KMS-11 (cell line): ENCODE measurements around the gene MSH3.
"Not testable (repeated sequence)": the region's sequence is repeated elsewhere in the genome, so short reads cannot be mapped to it uniquely, and the experiment has no call there.

Experiments used
- H2AFZ ChIP-seq: fragments of 200-600 bp; sonication (generic); 2 replicates; pipeline ENCODE4 v1.6.1; 2016; ENCODE audit warnings: antibody characterized with exemption, mixed run types, low read depth
- H3K27ac ChIP-seq: fragments of 200-600 bp; sonication (generic); 2 replicates; pipeline ENCODE4 v1.6.1; 2016; ENCODE audit warnings: mild to moderate bottlenecking, mixed run types
- H3K27me3 ChIP-seq: fragments of 200-600 bp; sonication (generic); 2 replicates; pipeline ENCODE4 v1.6.1; 2017; ENCODE audit warnings: mild to moderate bottlenecking, low read depth, mixed run types, moderate library complexity; ENCODE audit not compliant: insufficient read depth
- H3K36me3 ChIP-seq: fragments of 200-600 bp; sonication (generic); 2 replicates; pipeline ENCODE4 v1.6.1; 2017; ENCODE audit warnings: mild to moderate bottlenecking, mixed run types; ENCODE audit not compliant: insufficient read depth
- H3K4me1 ChIP-seq: fragments of 200-600 bp; sonication (generic); 2 replicates; pipeline ENCODE4 v1.6.1; 2016; ENCODE audit warnings: mild to moderate bottlenecking, low read depth, mixed run types; ENCODE audit not compliant: poor library complexity, severe bottlenecking
- H3K4me2 ChIP-seq: fragments of 200-600 bp; sonication (generic); 2 replicates; pipeline ENCODE4 v1.7.0; 2016; ENCODE audit warnings: mild to moderate bottlenecking, mixed run types
- H3K4me3 ChIP-seq: fragments of 200-600 bp; sonication (generic); IDR thresholded peaks from 2 replicates; pipeline ENCODE4 v1.6.1; 2017; ENCODE audit warnings: low read depth, low read length, mixed read lengths; ENCODE audit not compliant: insufficient read depth
- H3K79me2 ChIP-seq: fragments of 200-600 bp; sonication (generic); 2 replicates; pipeline ENCODE4 v1.6.1; 2016; ENCODE audit warnings: low read depth, mixed run types; ENCODE audit not compliant: insufficient read depth
- H3K9ac ChIP-seq: fragments of 200-600 bp; sonication (generic); 2 replicates; pipeline ENCODE4 v1.6.1; 2016; ENCODE audit warnings: mild to moderate bottlenecking, mixed run types
- H4K20me1 ChIP-seq: fragments of 200-600 bp; sonication (generic); 2 replicates; pipeline ENCODE4 v1.6.1; 2016; ENCODE audit warnings: mild to moderate bottlenecking, mixed run types; ENCODE audit not compliant: insufficient read depth
- CTCF ChIP-seq: fragments of 200-600 bp; sonication (generic); conservative IDR thresholded peaks from 2 replicates; pipeline ENCODE4 v1.6.1; 2017; ENCODE audit warnings: low read depth, mild to moderate bottlenecking, antibody characterized with exemption, low read length, moderate library complexity, mixed read lengths

MSH3 gene

GRCh38 chr5:80820685-80821084, 166.2 kb downstream of the MSH3 start:
- Histone ChIP-seq H2AFZ (no peak overlapping the region), H3K4me2 (no peak overlapping the region), H3K36me3 (no peaks in the 10 kb centered on the region), H4K20me1 (no peaks in the 10 kb centered on the region), H3K9ac (no peak overlapping the region), H3K4me1 (no peaks in the 10 kb centered on the region), H3K79me2 (no peaks in the 10 kb centered on the region), H3K4me3 (no peak overlapping the region), H3K27ac (no peak overlapping the region), H3K27me3 (no peaks in the 10 kb centered on the region)
- no peak for TF ChIP-seq CTCF

GRCh38 chr5:80822640-80823039, 168.2 kb downstream of the MSH3 start:
- Histone ChIP-seq H3K4me1 (no peaks in the 10 kb centered on the region), H3K36me3 (no peaks in the 10 kb centered on the region)
- TF ChIP-seq CTCF, result no peak

GRCh38 chr5:80824159-80824558, 169.7 kb downstream of the MSH3 start:
- not testable (repeated sequence) for H3K79me2 ChIP-seq, H3K36me3 ChIP-seq, H3K4me2 ChIP-seq, H4K20me1 ChIP-seq, H3K27me3 ChIP-seq, H3K27ac ChIP-seq, H3K9ac ChIP-seq, H3K4me1 ChIP-seq, H3K4me3 ChIP-seq, H2AFZ ChIP-seq

More at GRCh38 chr5:80822640-80823039, 168.2 kb downstream of the MSH3 start:
- H3K79me2 ChIP-seq, result no peaks in the 10 kb centered on the region
- no peak overlapping the region for H3K27ac ChIP-seq
- no peak overlapping the region for H2AFZ ChIP-seq
- H3K4me2 ChIP-seq, result no peak overlapping the region
- no peak overlapping the region for H3K9ac ChIP-seq
- no peaks in the 10 kb centered on the region for H4K20me1 ChIP-seq
- no peaks in the 10 kb centered on the region for H3K27me3 ChIP-seq
- no peak overlapping the region for H3K4me3 ChIP-seq

- no peaks in the 10 kb centered on the region for H3K4me1 ChIP-seq
Observed at GRCh38 chr5:80825786-80826460, 171.5 kb downstream of the MSH3 start.

More at GRCh38 chr5:80825786-80826460, 171.5 kb downstream of the MSH3 start:
- TF ChIP-seq CTCF, result no peak
- Histone ChIP-seq H3K79me2 (no peaks in the 10 kb centered on the region), H2AFZ (no peak overlapping the region), H3K36me3 (no peaks in the 10 kb centered on the region), H3K27ac (no peak overlapping the region), H3K27me3 (no peaks in the 10 kb centered on the region), H3K9ac (no peak overlapping the region), H4K20me1 (no peaks in the 10 kb centered on the region), H3K4me3 (no peak overlapping the region), H3K4me2 (no peak overlapping the region)
